ENCODE results near the gene FOXO4.

Gene FOXO4

DNA sequence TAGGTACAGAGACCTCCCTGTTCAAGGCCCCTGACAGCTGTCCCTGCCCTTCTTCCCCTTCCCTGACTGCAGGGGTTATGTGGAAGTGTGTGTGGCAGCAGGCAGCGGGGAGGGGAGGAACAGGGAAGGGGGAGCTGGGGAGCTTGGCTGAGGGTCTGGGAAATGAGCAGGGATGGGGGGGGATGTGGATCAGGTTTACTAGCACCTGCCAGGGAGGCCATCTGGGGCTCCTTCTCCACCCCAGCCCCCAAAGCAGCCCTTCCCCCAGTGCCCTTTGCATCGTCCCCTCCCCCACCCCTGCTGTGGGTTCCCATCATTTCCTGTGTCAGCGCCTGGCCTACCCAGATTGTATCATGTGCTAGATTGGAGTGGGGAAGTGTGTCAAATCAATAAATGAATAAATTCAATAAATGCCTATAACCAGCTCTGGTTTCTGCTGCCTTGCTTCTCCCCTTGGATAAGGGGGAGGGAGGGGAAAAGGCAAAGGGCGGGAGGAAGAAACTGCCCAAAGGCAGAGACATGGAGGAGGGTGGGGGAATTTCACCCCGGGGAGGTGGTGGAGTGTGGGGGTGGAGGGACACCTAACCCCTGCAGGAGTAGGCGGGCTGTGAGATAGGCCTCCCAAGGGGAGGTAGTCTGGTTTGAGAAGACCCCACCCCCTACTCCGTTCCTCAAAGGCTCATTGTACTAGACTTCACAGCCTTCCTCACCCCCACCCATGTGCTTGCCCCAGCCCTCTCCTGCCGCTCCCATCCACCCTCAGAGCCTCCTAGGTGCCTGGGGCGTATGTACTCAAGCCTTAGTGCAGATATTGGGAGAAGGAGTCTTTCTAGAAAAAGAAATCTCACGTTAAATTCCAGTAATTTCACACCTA lies 7.7 kb downstream of the FOXO4 start:
- H3K4me3 ChIP-seq (ENCODE audit: low read depth, low read length), result no peak overlapping the region
- ChIA-PET POLR2A (interaction anchor here (1.9 kb wide), 1 partner anchor 15 kb away, joined by 5 read pairs; the partner anchor contains the start of gene MED12), CTCF (interaction anchor here (1.8 kb wide), 1 partner anchor 26 kb away, joined by 4 read pairs; no protein-coding TSS in a partner anchor)
- no peak for DNase-seq (ENCODE audit: low read depth, low spot score)
- TF ChIP-seq, protein P1, sequence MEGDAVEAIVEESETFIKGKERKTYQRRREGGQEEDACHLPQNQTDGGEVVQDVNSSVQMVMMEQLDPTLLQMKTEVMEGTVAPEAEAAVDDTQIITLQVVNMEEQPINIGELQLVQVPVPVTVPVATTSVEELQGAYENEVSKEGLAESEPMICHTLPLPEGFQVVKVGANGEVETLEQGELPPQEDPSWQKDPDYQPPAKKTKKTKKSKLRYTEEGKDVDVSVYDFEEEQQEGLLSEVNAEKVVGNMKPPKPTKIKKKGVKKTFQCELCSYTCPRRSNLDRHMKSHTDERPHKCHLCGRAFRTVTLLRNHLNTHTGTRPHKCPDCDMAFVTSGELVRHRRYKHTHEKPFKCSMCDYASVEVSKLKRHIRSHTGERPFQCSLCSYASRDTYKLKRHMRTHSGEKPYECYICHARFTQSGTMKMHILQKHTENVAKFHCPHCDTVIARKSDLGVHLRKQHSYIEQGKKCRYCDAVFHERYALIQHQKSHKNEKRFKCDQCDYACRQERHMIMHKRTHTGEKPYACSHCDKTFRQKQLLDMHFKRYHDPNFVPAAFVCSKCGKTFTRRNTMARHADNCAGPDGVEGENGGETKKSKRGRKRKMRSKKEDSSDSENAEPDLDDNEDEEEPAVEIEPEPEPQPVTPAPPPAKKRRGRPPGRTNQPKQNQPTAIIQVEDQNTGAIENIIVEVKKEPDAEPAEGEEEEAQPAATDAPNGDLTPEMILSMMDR (IDR thresholded peaks at IDR 0.05; ENCODE audit: insufficient read depth, low read length, missing control alignments), result no peak

DNA sequence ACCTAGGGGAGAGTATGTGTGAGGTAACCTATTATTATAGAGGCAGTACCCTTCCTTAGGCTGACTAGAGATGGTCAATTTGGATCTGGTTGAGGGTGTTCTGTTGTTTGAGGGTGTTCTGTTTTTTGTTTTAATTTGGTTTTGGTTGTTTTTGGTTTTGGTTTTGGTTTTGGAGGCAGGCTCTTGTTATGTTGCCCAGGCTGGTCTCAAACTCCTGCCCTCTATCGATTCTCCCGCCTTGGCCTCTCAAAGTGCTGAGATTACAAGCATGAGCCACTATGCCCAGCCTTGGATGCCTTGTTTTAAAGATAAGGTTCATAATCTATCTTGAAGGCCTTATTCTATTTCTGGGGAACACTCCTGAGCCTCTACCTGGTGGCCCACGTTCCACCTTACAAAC lies 10.0 kb downstream of the FOXO4 start:
- ChIA-PET CTCF (no interaction called here), POLR2A (no interaction called here)
- H3K4me3 ChIP-seq (ENCODE audit: low read depth, low read length), result no peak overlapping the region
- TF ChIP-seq, protein P1 (IDR thresholded peaks at IDR 0.05; ENCODE audit: insufficient read depth, low read length, missing control alignments), result no peak
- no peak for DNase-seq (ENCODE audit: low read depth, low spot score)

DNA sequence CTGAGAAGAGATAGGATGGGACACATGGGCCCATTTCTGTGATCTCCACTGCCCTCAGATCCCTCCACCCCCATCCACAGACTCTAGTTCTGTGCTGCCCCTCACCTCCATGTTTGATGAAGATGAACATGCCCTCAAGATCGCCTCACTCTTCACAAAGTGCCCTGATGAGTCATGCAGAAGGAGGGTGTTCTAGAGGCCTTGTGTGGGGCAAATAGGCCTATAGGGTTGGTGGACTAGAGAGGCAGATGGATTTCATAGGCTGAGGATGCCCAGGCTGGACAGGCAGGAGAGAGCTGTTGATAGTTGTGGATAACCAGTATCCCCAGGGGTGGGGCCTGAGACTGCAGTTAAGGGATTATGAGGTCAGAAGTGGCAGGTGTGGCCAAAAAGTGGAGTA lies 10.8 kb downstream of the FOXO4 start, which contains the start of gene CXorf65:
CXorf65 (minus strand) TSS at position 314 of the 400 bp plus-strand sequence; CDS start at position 130, 184 bp downstream.
- no peak for DNase-seq (ENCODE audit: low read depth, low spot score)
- CTCF ChIA-PET, result no interaction called here
- H3K4me3 ChIP-seq (ENCODE audit: low read depth, low read length), result no peak within 1 kb of the TSS
- POLR2A ChIA-PET, result no interaction called here
- TF ChIP-seq, protein P1 (IDR thresholded peaks at IDR 0.05; ENCODE audit: insufficient read depth, low read length, missing control alignments), result no peak

DNA sequence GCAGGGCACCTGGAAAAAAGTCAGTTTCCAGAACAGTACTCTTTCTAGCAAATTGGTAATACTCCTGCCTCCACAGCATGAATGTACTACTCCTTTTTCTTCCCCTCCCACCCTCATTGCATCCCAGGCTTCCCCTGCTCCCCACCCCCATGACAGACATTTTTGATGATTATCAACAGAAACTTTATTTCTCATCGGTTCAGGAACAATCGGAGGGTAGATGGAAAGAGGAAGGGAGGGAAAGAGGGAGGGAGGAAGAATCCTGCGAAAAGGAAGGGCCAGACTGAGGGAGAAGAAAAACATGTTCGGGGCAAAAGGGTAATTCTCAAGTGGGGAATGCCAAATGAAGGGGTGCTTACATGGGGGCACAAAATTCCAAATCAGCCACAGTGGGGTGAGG lies 11.6 kb downstream of the FOXO4 start:
- CTCF ChIA-PET, result no interaction called here
- no peak overlapping the region for H3K4me3 ChIP-seq (ENCODE audit: low read depth, low read length)
- DNase-seq (ENCODE audit: low read depth, low spot score), result no peak
- POLR2A ChIA-PET, result no interaction called here
- TF ChIP-seq, protein P1 (IDR thresholded peaks at IDR 0.05; ENCODE audit: insufficient read depth, low read length, missing control alignments), result no peak

DNA sequence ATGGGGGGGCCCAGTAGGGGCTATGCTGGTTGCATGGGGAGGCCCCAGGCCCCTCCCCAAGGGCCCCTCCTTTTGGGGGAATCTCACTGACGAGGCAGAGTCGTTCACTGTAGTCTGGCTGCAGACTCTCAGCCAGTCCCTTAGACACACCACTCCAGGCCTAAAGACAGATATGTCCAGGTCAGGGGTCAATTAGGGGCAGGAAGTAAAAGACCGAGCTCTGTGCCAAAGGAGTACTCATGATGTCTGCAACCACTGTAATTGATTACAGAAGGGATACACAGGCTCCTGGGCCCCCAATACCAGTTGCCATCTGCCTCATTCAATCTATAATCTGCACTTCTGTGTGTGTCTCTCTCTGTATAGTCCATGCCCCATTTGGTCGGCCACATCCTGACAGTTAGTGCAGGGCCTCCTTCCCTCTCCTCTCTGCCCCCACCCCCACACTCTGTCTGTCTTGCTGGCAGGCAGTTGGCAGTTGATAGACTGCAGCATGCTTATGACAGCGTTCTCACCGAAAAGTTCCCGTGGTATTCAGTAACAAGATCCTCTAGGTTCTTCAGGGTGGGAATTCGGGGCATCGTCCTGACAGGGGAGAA lies 12.2 kb downstream of the FOXO4 start:
- DNase-seq (ENCODE audit: low read depth, low spot score), result no peak
- ChIA-PET POLR2A (no interaction called here), CTCF (interaction anchor here (1.0 kb wide), 1 partner anchor 8 kb away, joined by 3 read pairs; no protein-coding TSS in a partner anchor)
- no peak overlapping the region for H3K4me3 ChIP-seq (ENCODE audit: low read depth, low read length)
- TF ChIP-seq, protein P1 (IDR thresholded peaks at IDR 0.05; ENCODE audit: insufficient read depth, low read length, missing control alignments), result no peak

DNA sequence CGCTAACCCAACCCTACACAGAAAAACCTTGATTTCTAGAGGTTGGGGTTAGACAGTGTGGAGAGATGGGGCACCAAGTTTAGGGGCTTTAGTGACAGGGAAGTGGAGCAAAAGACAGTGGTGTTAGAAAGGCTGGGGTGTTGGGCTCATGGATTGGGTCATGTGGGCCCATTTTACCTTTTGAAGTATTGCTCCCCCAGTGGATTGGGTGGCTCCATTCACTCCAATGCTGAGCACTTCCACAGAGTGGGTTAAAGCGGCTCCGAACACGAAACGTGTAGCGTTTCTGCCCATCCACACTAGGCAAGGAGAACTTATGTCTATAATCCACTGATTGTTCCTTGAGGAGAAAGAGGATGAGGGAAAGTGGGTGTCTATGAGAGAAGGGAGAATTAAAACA lies 13.4 kb downstream of the FOXO4 start:
- CTCF ChIA-PET, result interaction anchor here (1.0 kb wide), 1 partner anchor 10 kb away, joined by 3 read pairs; no protein-coding TSS in a partner anchor
- TF ChIP-seq, protein P1 (IDR thresholded peaks at IDR 0.05; ENCODE audit: insufficient read depth, low read length, missing control alignments), result no peak
- no peak overlapping the region for H3K4me3 ChIP-seq (ENCODE audit: low read depth, low read length)

More for the DNA sequence above, 13.4 kb downstream of the FOXO4 start:
- DNase-seq (ENCODE audit: low read depth, low spot score), result no peak
- POLR2A ChIA-PET, result no interaction called here
